Measurements from ENCODE around the gene HOOK2. TPM values are rescaled to one million over a fixed set of nuclear protein-coding genes. Genes with fewer than 3 reads are reported as not detected.

Gene HOOK2
- total RNA-seq, 1 donor, result 21.7 TPM

DNA sequence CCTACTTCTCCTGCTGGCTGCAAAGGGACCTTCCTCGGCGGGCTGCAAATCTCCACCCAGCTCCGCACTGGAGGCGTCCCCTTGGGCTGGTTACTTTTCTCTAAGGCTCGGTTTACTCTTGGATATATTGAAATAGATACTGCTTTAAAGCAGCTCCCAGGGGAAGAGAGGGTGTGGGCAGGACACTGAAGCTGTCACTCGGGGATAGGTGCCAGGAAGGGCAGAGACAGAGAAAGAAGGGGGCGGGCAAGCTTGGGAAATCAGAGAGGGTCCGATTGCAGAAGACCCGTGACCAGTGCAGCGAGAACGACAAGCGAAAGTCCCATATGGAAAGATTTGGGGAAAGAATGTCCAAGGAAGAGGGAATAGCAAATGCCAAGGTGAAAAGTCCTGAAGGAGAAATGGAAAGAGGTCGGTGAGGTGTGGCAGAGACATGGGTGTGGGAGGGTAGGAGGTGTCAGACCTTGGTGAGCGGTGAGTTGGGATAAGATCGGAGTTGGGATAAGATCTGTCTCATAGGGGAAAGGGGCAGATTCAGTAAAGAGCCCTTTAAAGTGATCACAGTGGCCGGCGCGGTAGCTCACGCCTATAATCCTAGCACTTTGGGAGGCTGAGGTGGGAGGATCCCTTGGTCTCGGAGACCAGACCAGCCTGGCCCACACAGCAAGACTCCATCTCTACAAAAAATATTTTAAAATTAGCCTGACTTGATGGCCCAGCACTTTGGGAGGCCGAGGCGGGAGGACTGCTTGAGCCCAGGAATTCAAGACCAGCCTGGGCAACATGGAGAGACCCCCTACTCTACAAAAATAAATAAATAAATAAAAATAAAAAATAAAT lies 27.1 kb upstream of the HOOK2 start:
- peak overlapping the region; percentile 95 for H3K4me2 ChIP-seq (ENCODE audit: insufficient read depth, low read length)
- no peaks in the 10 kb centered on the region for H3K27me3 ChIP-seq (ENCODE audit: insufficient read depth, low read length)
- peaks cover 3% of the 10 kb centered on the region for H4K20me1 ChIP-seq (ENCODE audit: insufficient read depth, low read length)
- DNase-seq (ENCODE audit: insufficient read length, low spot score, missing footprints), result peak; percentile 94
- H3K4me1 ChIP-seq (ENCODE audit: insufficient read depth, low read length), result peaks cover 24% of the 10 kb centered on the region
- TF ChIP-seq, protein P1, sequence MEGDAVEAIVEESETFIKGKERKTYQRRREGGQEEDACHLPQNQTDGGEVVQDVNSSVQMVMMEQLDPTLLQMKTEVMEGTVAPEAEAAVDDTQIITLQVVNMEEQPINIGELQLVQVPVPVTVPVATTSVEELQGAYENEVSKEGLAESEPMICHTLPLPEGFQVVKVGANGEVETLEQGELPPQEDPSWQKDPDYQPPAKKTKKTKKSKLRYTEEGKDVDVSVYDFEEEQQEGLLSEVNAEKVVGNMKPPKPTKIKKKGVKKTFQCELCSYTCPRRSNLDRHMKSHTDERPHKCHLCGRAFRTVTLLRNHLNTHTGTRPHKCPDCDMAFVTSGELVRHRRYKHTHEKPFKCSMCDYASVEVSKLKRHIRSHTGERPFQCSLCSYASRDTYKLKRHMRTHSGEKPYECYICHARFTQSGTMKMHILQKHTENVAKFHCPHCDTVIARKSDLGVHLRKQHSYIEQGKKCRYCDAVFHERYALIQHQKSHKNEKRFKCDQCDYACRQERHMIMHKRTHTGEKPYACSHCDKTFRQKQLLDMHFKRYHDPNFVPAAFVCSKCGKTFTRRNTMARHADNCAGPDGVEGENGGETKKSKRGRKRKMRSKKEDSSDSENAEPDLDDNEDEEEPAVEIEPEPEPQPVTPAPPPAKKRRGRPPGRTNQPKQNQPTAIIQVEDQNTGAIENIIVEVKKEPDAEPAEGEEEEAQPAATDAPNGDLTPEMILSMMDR (IDR thresholded peaks at IDR 0.05; ENCODE audit: extremely low read depth, low read depth, low read length), result no peak
- no peaks in the 10 kb centered on the region for H3K9me3 ChIP-seq (ENCODE audit: low read depth, low read length)
- H3K79me2 ChIP-seq (ENCODE audit: insufficient read depth, low read length), result peaks cover 20% of the 10 kb centered on the region
- peak overlapping the region; percentile 94 for H2AFZ ChIP-seq (ENCODE audit: low read length)
- H3K36me3 ChIP-seq (ENCODE audit: insufficient read depth, low read length), result peaks cover 8% of the 10 kb centered on the region
- peak overlapping the region; percentile 94 for H3K4me3 ChIP-seq (ENCODE audit: insufficient read depth, low read length)
- H3K27ac ChIP-seq (ENCODE audit: low read depth, low read length), result no peak overlapping the region

DNA sequence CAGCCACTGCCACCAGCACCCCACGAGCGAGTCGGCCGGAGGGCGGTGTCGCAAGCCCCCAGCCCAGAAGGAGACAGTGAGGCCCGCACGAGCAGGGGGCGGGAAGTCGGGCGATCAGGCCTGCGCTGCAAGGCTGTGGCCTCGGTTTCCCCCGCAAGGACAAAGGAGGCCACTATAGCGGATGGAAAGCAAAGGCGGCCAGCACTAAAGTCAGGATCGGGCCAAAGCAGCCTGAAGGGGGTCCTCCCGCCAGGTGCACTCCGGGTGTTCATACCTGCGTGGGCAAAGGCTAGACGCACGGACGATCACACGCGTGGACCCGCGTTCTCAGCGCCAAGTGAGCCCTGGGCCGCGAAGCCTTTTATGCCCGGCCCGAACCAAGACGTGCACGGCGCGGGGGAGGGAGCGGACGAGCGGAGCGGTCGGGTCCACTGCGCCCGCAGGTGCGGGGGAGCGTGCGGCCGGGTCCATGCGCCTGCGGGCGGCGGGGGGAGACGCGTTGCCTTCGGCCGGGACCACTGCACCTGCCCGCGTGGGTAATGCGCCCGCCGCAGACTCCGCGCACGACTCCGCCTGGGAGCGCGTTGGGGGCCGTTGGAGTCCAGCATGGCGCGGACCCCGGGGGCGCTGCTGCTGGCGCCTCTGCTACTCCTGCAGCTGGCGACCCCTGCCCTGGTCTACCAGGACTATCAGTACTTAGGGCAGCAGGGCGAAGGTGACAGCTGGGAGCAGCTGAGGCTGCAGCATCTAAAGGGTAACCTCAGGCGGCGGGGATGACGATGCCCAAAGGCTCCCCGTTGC lies 26.3 kb upstream of the HOOK2 start, which contains the start of the genes PRDX2 and THSD8:
Gene PRDX2 (minus strand): TSS at position 335 of the 801 bp plus-strand sequence. CDS start 539 bp downstream, outside the sequence.
Gene THSD8 (plus strand): TSS at position 604 of the 801 bp plus-strand sequence. CDS start 3 bp downstream, at position 607.
- Histone ChIP-seq H3K4me3 (ENCODE audit: insufficient read depth, low read length) (peak within 1 kb of the TSS; percentile 94), H3K4me1 (ENCODE audit: insufficient read depth, low read length) (peaks cover 17% of the 10 kb centered on the region), H3K27me3 (ENCODE audit: insufficient read depth, low read length) (no peaks in the 10 kb centered on the region), H2AFZ (ENCODE audit: low read length) (peak within 1 kb of the TSS; percentile 94), H3K36me3 (ENCODE audit: insufficient read depth, low read length) (peaks cover 8% of the 10 kb centered on the region), H3K79me2 (ENCODE audit: insufficient read depth, low read length) (peaks cover 13% of the 10 kb centered on the region), H3K9me3 (ENCODE audit: low read depth, low read length) (no peaks in the 10 kb centered on the region), H3K27ac (ENCODE audit: low read depth, low read length) (peak within 1 kb of the TSS; percentile 66), H4K20me1 (ENCODE audit: insufficient read depth, low read length) (peaks cover 3% of the 10 kb centered on the region), H3K4me2 (ENCODE audit: insufficient read depth, low read length) (peak within 1 kb of the TSS; percentile 95)
- DNase-seq (ENCODE audit: insufficient read length, low spot score, missing footprints), result peak; percentile 96
- TF ChIP-seq, protein P1 (IDR thresholded peaks at IDR 0.05; ENCODE audit: extremely low read depth, low read depth, low read length), result no peak

DNA sequence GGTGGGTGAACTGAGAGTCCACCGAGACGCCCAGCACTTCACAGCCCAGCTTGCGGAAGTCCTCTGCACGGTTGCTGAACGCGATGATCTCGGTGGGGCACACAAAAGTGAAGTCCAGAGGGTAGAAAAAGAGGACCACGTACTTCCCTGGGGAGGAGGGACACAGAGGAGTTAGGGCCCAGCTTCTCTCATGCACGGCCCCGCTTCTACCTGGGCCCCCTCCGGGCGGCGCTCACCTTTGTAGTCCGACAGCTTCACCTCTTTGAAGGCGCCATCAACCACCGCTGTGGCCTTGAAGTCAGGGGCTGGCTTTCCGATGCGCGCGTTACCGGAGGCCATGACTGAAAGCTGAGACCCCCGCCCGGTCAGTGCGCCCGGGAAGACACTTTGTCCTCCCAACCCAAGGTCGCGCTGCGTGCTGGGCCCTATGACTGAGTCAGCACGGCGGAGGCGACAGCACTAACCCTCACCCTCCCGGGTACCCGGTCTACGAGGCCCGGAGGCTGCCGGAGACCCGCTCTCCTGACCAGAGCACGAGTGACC lies 25.6 kb upstream of the HOOK2 start:
- H3K4me3 ChIP-seq (ENCODE audit: insufficient read depth, low read length), result peak overlapping the region; percentile 94
- DNase-seq (ENCODE audit: insufficient read length, low spot score, missing footprints), result no peak
- peak overlapping the region; percentile 95 for H3K4me2 ChIP-seq (ENCODE audit: insufficient read depth, low read length)
- H3K9me3 ChIP-seq (ENCODE audit: low read depth, low read length), result no peaks in the 10 kb centered on the region
- H4K20me1 ChIP-seq (ENCODE audit: insufficient read depth, low read length), result peaks cover 3% of the 10 kb centered on the region
- H2AFZ ChIP-seq (ENCODE audit: low read length), result peak overlapping the region; percentile 94
- H3K79me2 ChIP-seq (ENCODE audit: insufficient read depth, low read length), result peaks cover 11% of the 10 kb centered on the region
- TF ChIP-seq, protein P1 (IDR thresholded peaks at IDR 0.05; ENCODE audit: extremely low read depth, low read depth, low read length), result no peak
- H3K27ac ChIP-seq (ENCODE audit: low read depth, low read length), result peak overlapping the region; percentile 66
- no peaks in the 10 kb centered on the region for H3K27me3 ChIP-seq (ENCODE audit: insufficient read depth, low read length)
- H3K36me3 ChIP-seq (ENCODE audit: insufficient read depth, low read length), result peaks cover 8% of the 10 kb centered on the region
- peaks cover 15% of the 10 kb centered on the region for H3K4me1 ChIP-seq (ENCODE audit: insufficient read depth, low read length)
